Left cardiac atrium (tissue), 4 donors: ENCODE measurements around the gene ACAP3. TPM values are rescaled to one million over a fixed set of nuclear protein-coding genes. Genes with fewer than 3 reads are reported as not detected.

Experiments used
- ATAC-seq, 2 donors: fragments of 200-7000 bp; cut with Tn5 transposase; one replicate each; pipeline ENCODE4 v1.9.1; 2020; ENCODE audit warnings: mild to moderate bottlenecking in 2 of 2, moderate library complexity in 2 of 2
- DNase-seq: peaks from one replicate; pipeline ENCODE4 v3.0.0-alpha.2; 2020
- intact Hi-C, 2 donors: fragments of 100-400 bp; cut with DNase I; formaldehyde crosslinking; loops; one replicate each; pipeline versions ENCODE4 v1.14.1 to v1.15.1; 2022 to 2023
- total RNA-seq, 2 donors: library from RNA; stranded (reverse); fragmentation: NEBNext Ultra II Directional; extraction: Animal tissue kit (Norgen Biotek cat#: 25700); gene quantifications; one replicate each; pipeline ENCODE4 v1.2.1, GENCODE V29; 2021
- donor health status: DM: no; HTN: yes; CAD: no.
- donor health status: DM: no; HTN: yes; CAD: no; lungs with severe emphysema.
- donor health status: DM: yes; HTN: yes; CAD: no.
- donor health status: Dilated cardiomyopathy.

Gene ACAP3
- total RNA-seq, 2 donors from 2014 or later = 36.2 to 46.7 TPM

DNA sequence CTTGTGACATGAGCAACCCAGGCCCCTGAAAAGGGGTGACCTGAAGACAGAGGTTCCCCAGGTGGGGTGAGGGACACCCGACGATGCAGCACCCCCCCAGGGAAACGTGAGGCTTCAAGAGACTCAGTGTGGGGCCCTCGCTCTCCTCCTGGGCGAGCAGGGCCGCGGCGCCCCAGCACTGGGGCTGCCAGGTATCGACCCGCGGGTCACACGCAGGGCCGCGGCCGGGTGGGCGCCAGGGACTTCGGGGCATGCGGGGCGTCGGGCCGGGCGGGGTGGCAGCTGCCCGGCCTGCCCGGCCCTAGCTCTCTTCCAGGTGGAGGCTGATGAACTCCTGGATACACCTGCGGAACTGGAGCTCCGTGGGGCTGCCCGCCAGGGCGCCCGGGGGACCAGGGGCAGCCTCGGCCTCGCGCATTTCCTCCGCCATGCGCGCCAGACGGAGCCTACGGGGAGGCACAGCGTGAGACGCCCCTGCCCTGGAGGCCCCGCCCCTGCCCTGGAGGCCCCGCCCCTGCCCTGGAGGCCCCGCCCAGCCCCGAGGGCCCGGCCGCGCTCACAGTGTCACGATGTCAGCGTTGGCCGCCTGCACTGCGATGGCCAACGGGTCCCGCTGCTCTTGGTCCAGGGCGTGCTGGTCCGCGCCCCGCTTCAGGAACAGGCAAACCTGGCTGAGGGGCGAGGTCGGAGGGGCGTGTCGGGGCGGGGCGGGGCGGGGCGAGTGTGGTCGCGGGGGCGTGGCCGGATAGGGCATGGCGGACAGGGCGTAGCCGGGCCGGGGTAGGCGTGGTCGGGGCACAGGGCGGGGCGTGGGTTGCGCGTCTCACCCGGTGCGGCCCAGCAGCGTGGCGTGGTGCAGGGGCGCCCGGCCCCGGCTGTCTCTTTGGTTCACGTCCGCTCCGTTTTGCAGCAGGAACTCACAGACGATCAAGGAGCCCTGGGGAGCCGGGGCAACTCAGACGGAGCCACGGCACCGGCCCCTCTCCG is 14.2 kb downstream of the ACAP3 start:
- DNase-seq (peak; percentile 26), ATAC-seq (peak in 1 of 2 donors; percentile 4)
- intact Hi-C loops = no loop called here

DNA sequence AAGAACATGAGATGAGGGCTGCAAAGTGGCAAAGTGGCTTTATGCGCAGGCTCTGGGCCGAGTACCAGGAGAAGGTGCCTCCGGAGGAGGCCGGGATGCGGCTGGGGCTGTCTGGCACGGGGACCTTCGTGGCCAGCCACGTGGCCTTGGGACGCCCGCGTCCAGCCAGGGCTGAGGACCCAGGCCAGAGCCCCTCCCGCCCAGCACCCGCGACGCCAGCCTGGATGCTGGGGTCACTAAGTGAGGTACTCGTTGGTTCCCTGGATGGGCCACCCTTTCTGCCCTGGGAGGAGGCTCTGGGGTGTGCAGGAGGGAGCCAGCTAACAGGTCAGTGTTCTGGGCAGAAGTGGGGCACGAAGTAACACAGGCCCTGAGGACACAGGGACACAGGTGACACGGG is 14.9 kb downstream of the ACAP3 start:
- DNase-seq (peak; percentile 10), ATAC-seq (peak in 1 of 2 donors; percentile 4)
- intact Hi-C loops = no loop called here

- peak in 1 of 2 donors; percentile 1 for ATAC-seq
- DNase-seq = no peak
- intact Hi-C loops = no loop called here
Measured at GRCh38 chr1:1292442-1292779, 15.3 kb downstream of the ACAP3 start.

DNA sequence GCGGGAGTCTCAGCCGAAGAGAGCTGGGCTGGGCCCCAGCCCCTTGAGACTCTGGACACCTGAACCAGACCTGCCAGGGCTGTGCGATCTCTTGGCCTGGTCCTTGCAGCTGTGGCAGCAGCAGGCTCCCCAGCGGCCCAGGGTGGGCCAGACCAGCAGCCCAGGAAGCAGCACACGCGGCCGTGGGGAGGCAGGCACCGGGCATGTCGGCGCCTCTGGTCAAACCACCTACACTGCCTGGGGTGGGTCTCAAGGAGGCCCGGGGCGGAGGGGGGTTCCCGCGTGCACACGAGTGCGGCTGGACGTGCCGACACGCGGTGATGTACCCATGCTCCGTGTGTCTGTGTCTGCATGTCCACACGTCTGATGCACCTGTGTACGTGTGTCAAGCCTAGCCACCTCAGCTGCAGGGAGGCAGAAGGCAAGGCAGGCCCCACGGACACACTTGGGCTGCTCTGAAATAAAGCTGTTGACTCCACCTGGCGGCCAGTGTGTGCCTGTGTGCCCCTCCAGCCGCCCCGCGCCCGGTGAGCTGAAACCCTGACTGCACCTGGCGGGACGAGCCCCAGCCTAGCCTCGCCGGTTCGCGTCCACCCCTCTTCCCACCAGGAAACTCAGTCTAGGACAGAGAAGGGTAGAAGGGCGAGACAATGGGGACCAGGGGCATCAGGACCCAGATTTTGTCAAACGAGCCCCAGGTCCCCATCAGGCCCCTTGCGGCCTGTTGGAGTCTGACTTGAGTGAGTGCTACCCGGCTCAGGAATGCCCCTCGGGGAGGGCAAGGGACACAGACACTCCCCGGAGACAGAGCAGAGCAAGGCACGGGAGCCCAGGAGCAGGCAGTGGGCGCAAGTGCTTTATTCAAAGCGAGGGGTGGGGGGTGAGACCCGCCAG is 15.9 kb downstream of the ACAP3 start:
- ATAC-seq = peak; percentile 69 to 79
- intact Hi-C loops = loop anchor here in 1 of 2 donors (2.0 kb wide), 1 partner anchor 169 kb away; no protein-coding TSS in a partner anchor
- peak; percentile 77 for DNase-seq

DNA sequence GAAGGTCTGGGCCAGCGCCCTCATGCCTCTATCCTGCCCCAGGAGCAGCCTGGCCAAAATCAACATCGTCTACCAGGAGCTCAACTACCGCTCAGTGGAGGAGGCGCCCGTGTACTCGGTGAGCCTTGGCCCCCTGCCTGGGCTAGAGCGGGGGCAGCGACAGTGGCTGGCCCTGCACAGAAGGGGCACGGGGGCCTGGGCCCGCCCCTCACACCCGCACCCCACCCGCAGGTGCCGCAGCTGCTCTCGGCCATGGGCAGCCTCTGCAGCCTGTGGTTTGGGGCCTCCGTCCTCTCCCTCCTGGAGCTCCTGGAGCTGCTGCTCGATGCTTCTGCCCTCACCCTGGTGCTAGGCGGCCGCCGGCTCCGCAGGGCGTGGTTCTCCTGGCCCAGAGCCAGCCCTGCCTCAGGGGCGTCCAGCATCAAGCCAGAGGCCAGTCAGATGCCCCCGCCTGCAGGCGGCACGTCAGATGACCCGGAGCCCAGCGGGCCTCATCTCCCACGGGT is 16.7 kb downstream of the ACAP3 start:
- DNase-seq = peak; percentile 38
- intact Hi-C loops = loop anchor here in 1 of 2 donors (2.0 kb wide), 1 partner anchor 168 kb away; no protein-coding TSS in a partner anchor
- ATAC-seq = peak; percentile 3 to 36

DNA sequence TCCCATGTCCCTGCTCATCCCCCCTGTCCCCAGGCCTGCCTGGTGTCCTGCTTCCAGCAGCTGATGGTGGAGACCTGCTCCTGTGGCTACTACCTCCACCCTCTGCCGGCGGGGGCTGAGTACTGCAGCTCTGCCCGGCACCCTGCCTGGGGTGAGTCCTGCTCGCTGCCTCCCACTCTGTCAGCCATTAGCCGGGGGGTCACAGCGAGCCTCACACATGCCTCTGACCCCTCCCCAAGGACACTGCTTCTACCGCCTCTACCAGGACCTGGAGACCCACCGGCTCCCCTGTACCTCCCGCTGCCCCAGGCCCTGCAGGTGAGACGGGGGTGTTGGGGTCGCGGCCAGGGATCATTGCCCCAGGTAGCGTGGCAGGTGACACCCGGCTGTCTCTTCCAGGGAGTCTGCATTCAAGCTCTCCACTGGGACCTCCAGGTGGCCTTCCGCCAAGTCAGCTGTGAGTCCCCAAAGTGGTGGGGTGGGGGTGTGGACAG is 17.4 kb downstream of the ACAP3 start:
- peak; percentile 25 to 26 for ATAC-seq
- intact Hi-C loops = loop anchor here in 1 of 2 donors (2.0 kb wide), 1 partner anchor 167 kb away; no protein-coding TSS in a partner anchor
- peak; percentile 59 for DNase-seq

GRCh38 chr1:1287288-1288110 is 20.2 kb downstream of the ACAP3 start:
- intact Hi-C loops = no loop called here
- ATAC-seq = no peak
- peak; percentile 16 for DNase-seq

GRCh38 chr1:1286313-1287261 is 21.1 kb downstream of the ACAP3 start:
- DNase-seq (no peak), ATAC-seq (no peak)
- intact Hi-C loops = no loop called here

DNA sequence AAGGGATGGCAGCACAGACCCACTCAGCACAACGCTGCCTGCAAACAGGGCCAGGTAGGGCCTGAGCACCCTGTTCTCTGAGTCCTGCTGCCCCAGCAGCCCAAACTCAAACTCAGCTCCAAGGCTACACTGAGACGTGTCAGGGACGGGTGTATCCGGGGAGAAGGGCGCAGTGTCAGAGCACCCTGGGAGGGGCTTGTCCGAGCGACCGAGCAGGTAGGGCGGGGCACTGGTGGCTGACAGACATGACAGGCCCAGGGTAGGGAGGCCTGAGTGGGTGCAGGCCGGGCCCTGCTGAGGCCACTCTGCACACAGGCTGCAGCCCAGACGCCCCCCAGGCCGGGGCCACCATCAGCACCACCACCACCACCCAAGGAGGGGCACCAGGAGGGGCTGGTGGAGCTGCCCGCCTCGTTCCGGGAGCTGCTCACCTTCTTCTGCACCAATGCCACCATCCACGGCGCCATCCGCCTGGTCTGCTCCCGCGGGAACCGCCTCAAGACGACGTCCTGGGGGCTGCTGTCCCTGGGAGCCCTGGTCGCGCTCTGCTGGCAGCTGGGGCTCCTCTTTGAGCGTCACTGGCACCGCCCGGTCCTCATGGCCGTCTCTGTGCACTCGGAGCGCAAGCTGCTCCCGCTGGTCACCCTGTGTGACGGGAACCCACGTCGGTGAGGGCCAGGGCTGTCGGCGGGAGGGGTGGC is 22.0 kb downstream of the ACAP3 start:
- ATAC-seq = no peak
- no peak for DNase-seq
- intact Hi-C loops = no loop called here

DNA sequence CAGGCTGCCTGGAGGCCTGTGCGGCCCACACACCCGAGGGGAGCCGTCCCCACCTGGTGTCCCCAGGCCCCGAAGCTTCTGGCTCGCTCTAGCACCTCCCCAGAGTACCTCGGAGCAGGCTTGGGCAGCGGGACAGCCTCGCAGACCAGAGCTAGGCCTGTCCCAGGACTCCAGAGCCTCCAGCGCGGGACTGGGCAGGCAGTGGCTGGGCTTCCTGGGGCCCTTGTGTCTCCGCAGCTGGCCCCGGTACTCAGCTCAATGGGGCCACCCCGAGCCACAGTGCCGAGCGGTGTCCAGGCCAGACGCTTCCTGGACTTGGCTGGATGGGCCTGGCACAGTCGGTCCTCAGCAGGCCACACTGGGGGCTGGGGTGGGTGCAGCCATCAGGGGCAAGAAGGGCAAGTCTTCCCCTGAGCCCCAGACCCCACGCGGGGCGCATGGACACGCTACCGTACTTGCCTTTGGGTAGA is 22.6 kb downstream of the ACAP3 start:
- ATAC-seq (no peak), DNase-seq (no peak)
- intact Hi-C loops = no loop called here

DNA sequence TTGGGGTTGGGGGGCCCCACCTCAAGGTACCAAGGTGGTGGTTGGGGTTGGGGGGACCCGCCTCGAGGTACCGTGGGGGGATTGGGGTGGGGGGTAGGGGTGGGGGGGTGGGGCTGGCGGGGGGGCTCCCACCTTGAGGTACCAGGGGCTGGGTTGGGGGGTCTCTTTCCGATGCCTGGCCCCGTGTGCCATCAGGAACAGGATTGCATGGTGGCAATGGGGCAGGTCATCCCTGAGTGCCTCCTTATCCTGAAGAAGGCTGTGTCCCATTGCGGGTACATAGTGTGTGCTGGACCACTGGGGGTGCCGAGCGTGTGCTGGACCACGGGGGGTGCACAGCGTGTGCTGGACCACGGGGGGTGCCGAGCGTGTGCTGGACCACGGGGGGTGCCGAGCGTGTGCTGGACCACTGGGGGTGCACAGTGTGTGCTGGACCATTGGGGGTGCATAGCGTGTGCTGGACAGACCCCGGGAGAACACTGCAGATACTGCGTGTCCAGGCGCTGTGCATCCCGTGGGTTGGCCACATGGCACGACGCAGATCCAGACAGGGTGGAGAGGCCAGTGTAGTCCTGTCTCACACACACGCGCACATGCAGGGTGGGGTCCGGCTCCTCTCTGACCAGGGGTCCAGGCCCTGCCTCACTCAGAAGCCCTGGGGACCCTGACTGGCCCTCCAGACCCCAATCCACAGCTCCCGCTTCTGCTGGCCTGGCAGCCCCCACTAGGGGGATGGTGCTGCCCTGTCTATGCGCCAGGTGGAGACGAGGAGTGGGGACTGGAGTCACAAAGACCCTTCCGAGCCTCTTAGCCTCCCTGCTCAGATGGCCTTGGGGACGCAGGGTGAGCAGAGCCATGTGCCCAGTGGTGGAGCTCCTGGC is 23.3 kb downstream of the ACAP3 start:
- DNase-seq (no peak), ATAC-seq (no peak)
- intact Hi-C loops = no loop called here

- intact Hi-C loops = no loop called here
- ATAC-seq (no peak), DNase-seq (no peak)
Measured at GRCh38 chr1:1283821-1284220, 23.9 kb downstream of the ACAP3 start.

DNA sequence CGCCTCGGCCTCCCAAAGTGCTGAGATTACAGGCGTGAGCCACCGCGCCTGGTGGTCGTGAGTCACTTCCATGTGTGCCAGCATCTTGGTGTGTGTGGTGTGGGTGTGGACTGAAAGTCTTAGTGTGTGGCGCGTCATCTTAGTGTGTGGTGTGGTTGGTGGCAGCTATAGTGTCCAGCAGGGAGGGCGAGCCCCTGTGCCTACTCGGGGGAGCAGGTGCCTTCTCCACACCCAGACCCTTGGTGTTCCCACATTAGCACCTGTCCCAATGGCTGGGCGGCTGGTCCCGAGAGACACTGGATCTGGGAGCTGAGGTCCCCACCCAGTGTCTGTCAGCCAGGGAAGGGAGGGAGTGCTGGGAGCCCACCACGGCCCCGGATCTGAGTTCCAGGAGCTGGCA is 24.7 kb downstream of the ACAP3 start:
- no peak for ATAC-seq
- DNase-seq = no peak
- intact Hi-C loops = no loop called here

GRCh38 chr1:1281533-1282321 is 26.0 kb downstream of the ACAP3 start:
- DNase-seq = peak; percentile 68
- intact Hi-C loops = no loop called here
- peak; percentile 70 to 78 for ATAC-seq
